Measurements from ENCODE around the gene CALR. TPM values are rescaled to one million over a fixed set of nuclear protein-coding genes. Genes with fewer than 3 reads are reported as not detected.
A peak's percentile ranks its signal among the peaks of the same experiment; 100 is the strongest.

Gene CALR
- total and polyA plus RNA-seq, 2 donors (not counting 1 experiment from before 2014, with no cell fraction given): 1,447 to 2,757 TPM

- no peak overlapping the region for H2AFZ ChIP-seq (ENCODE audit: low read length)
- peak overlapping the region; percentile 61 for H3K27ac ChIP-seq (ENCODE audit: insufficient read depth, low read length)
- DNase-seq (ENCODE audit: low read depth in 2 of 2): no peak
These were observed 46.8 kb upstream of the CALR start for GRCh38 chr19:12891553-12892021.

GRCh38 chr19:12893582-12893981, 44.8 kb upstream of the CALR start:
- no peak for TF ChIP-seq EZH2 (IDR thresholded peaks at IDR 0.05; ENCODE audit: low read length, missing control alignments)
- no peaks in the 10 kb centered on the region for H3K9me3 ChIP-seq (ENCODE audit: control insufficient read depth, insufficient read depth, low read depth, low read length)
- H3K79me2 ChIP-seq (ENCODE audit: control insufficient read depth, insufficient read depth, low read length): peaks cover 1% of the 10 kb centered on the region
- H3K4me3 ChIP-seq (replicated peaks in 1 of 4; ENCODE audit: control extremely low read depth in 1 of 4, insufficient read depth in 1 of 4, low read depth in 3 of 4, low read length in 4 of 4): no peak overlapping the region
- H4K20me1 ChIP-seq (ENCODE audit: control insufficient read depth, extremely low read depth, insufficient read depth, low read length): no peaks in the 10 kb centered on the region
- DNase-seq (ENCODE audit: low read depth in 2 of 2): no peak
- no peak overlapping the region for H3K9ac ChIP-seq (ENCODE audit: insufficient read depth, low read length)
- no peak overlapping the region for H3K27ac ChIP-seq (ENCODE audit: insufficient read depth, low read length)
- H3K4me2 ChIP-seq (ENCODE audit: extremely low read depth, insufficient read depth, low read length): no peak overlapping the region
- H2AFZ ChIP-seq (ENCODE audit: low read length): no peak overlapping the region
- peaks cover 6% of the 10 kb centered on the region for H3K4me1 ChIP-seq (ENCODE audit: control insufficient read depth, extremely low read depth, insufficient read depth, low read length)
- H3K36me3 ChIP-seq (ENCODE audit: control insufficient read depth, insufficient read depth, low read length): no peaks in the 10 kb centered on the region
- no peaks in the 10 kb centered on the region for H3K27me3 ChIP-seq (ENCODE audit: control insufficient read depth, insufficient read depth, low read length)

More at GRCh38 chr19:12891553-12892021, 46.8 kb upstream of the CALR start:
- Histone ChIP-seq H3K36me3 (ENCODE audit: control insufficient read depth, insufficient read depth, low read length) (no peaks in the 10 kb centered on the region), H3K9me3 (ENCODE audit: control insufficient read depth, insufficient read depth, low read depth, low read length) (no peaks in the 10 kb centered on the region), H3K4me3 (replicated peaks in 1 of 4; ENCODE audit: control extremely low read depth in 1 of 4, insufficient read depth in 1 of 4, low read depth in 3 of 4, low read length in 4 of 4) (peak overlapping the region; percentile 82 to 99 (median 92)), H3K4me1 (ENCODE audit: control insufficient read depth, extremely low read depth, insufficient read depth, low read length) (peaks cover 6% of the 10 kb centered on the region), H4K20me1 (ENCODE audit: control insufficient read depth, extremely low read depth, insufficient read depth, low read length) (no peaks in the 10 kb centered on the region), H3K27me3 (ENCODE audit: control insufficient read depth, insufficient read depth, low read length) (peaks cover 6% of the 10 kb centered on the region), H3K4me2 (ENCODE audit: extremely low read depth, insufficient read depth, low read length) (peak overlapping the region; percentile 99), H3K79me2 (ENCODE audit: control insufficient read depth, insufficient read depth, low read length) (peaks cover 1% of the 10 kb centered on the region), H3K9ac (ENCODE audit: insufficient read depth, low read length) (peak overlapping the region; percentile 1)
- TF ChIP-seq CTCF (conservative IDR thresholded peaks at IDR 0.05 in 1 of 2, IDR thresholded peaks at IDR 0.05 in 1 of 2; ENCODE audit: low read depth in 1 of 2, low read length in 2 of 2) (no peak), EZH2 (IDR thresholded peaks at IDR 0.05; ENCODE audit: low read length, missing control alignments) (no peak)

- H3K79me2 ChIP-seq (ENCODE audit: control insufficient read depth, insufficient read depth, low read length): peaks cover 1% of the 10 kb centered on the region
- H3K27me3 ChIP-seq (ENCODE audit: control insufficient read depth, insufficient read depth, low read length): no peaks in the 10 kb centered on the region
- TF ChIP-seq CTCF (conservative IDR thresholded peaks at IDR 0.05 in 1 of 2, IDR thresholded peaks at IDR 0.05 in 1 of 2; ENCODE audit: low read depth in 1 of 2, low read length in 2 of 2): no peak
- no peak for TF ChIP-seq EZH2 (IDR thresholded peaks at IDR 0.05; ENCODE audit: low read length, missing control alignments)
- no peak overlapping the region for H3K9ac ChIP-seq (ENCODE audit: insufficient read depth, low read length)
- no peaks in the 10 kb centered on the region for H3K36me3 ChIP-seq (ENCODE audit: control insufficient read depth, insufficient read depth, low read length)
- DNase-seq (ENCODE audit: low read depth in 2 of 2): no peak
- H3K9me3 ChIP-seq (ENCODE audit: control insufficient read depth, insufficient read depth, low read depth, low read length): no peaks in the 10 kb centered on the region
- no peaks in the 10 kb centered on the region for H4K20me1 ChIP-seq (ENCODE audit: control insufficient read depth, extremely low read depth, insufficient read depth, low read length)
- no peak overlapping the region for H3K27ac ChIP-seq (ENCODE audit: insufficient read depth, low read length)
- peaks cover 3% of the 10 kb centered on the region for H3K4me1 ChIP-seq (ENCODE audit: control insufficient read depth, extremely low read depth, insufficient read depth, low read length)
- no peak overlapping the region for H3K4me2 ChIP-seq (ENCODE audit: extremely low read depth, insufficient read depth, low read length)
- H3K4me3 ChIP-seq (replicated peaks in 1 of 4; ENCODE audit: control extremely low read depth in 1 of 4, insufficient read depth in 1 of 4, low read depth in 3 of 4, low read length in 4 of 4): no peak overlapping the region
- H2AFZ ChIP-seq (ENCODE audit: low read length): no peak overlapping the region
These were observed 41.9 kb upstream of the CALR start for GRCh38 chr19:12896460-12896859.

Data from fibroblast of lung (primary cell).